Endothelial cell of umbilical vein (primary cell): ENCODE results near the gene EFCC1. TPM values are rescaled to one million over a fixed set of nuclear protein-coding genes. Genes with fewer than 3 reads are reported as not detected.

Experiments used
- BruUV-seq: library from RNA; stranded (reverse); fragments of 400-500 nt; replicated peaks from 2 replicates; lab custom pipeline; 2021; lab: Mats Ljungman, UMichigan
- CTCF ChIA-PET: fragments of 300-600, 350-600 bp; sonication (Branson Sonifier 250); formaldehyde crosslinking; loops from one replicate; lab custom pipeline; 2021; ENCODE audit warnings: antibody characterized with exemption, inconsistent platforms; lab: Charles Lee
- POLR2A ChIA-PET: fragments of 300-600, 350-600 bp; sonication (Branson Sonifier 250); formaldehyde crosslinking; loops from one replicate; lab custom pipeline; 2021; ENCODE audit warnings: antibody characterized with exemption, inconsistent platforms; lab: Charles Lee
- DNase-seq: peaks from one replicate; pipeline ENCODE4 v3.0.0-alpha.2; 2011; ENCODE audit warnings: low read depth, low spot score
- FAIRE-seq: peaks from 2 replicates; lab custom pipeline; 2011; peaks lifted over from hg19 to GRCh38; lab: Jason Lieb, UNC
- H2AFZ ChIP-seq: 2 replicates; pipeline ENCODE4 v1.6.0; 2012; ENCODE audit warnings: low read depth, low read length, control low read depth, inconsistent platforms
- H3K27ac ChIP-seq: 2 replicates; pipeline ENCODE4 v1.5.1; 2011; ENCODE audit warnings: low read depth, mild to moderate bottlenecking, control low read depth, low read length, moderate library complexity; ENCODE audit not compliant: insufficient read depth
- H3K27me3 ChIP-seq, 2 experiments: 2 replicates each; pipeline versions ENCODE4 v1.6.0 to v1.6.1; 2011; ENCODE audit warnings: low read length in 2 of 2, mixed read lengths in 1 of 2; ENCODE audit not compliant: control insufficient read depth in 2 of 2, insufficient read depth in 2 of 2
- H3K36me3 ChIP-seq, 2 experiments: 2 replicates in 1 of 2; 3 replicates in 1 of 2; pipeline ENCODE4 v1.5.1; 2011; ENCODE audit warnings: low read length in 2 of 2, mild to moderate bottlenecking in 1 of 2, moderate library complexity in 1 of 2; ENCODE audit not compliant: control insufficient read depth in 2 of 2, insufficient read depth in 2 of 2; ENCODE audit errors: extremely low read depth in 1 of 2
- H3K4me1 ChIP-seq: 3 replicates; pipeline ENCODE4 v1.5.1; 2011; ENCODE audit warnings: mild to moderate bottlenecking, low read length; ENCODE audit not compliant: control insufficient read depth, insufficient read depth; ENCODE audit errors: extremely low read depth
- H3K4me2 ChIP-seq: 2 replicates; pipeline ENCODE4 v1.6.1; 2011; ENCODE audit warnings: low read length, control low read depth, mixed read lengths; ENCODE audit not compliant: insufficient read depth
- H3K4me3 ChIP-seq, 3 experiments: fragments of 200-600 bp in 1 of 3; sonication (generic), shearing (Covaris generic) in 1 of 3; replicated peaks in 1 of 3; 2 replicates each; pipeline ENCODE4 v1.5.1; 2011 to 2016; ENCODE audit warnings: control low read depth in 3 of 3, low read length in 3 of 3, mild to moderate bottlenecking in 2 of 3, inconsistent platforms in 1 of 3, low read depth in 1 of 3, moderate library complexity in 1 of 3; ENCODE audit not compliant: insufficient read depth in 1 of 3
- H3K79me2 ChIP-seq: 2 replicates; pipeline ENCODE4 v1.6.0; 2012; ENCODE audit warnings: low read length, inconsistent platforms; ENCODE audit not compliant: control insufficient read depth, insufficient read depth
- H3K9ac ChIP-seq: replicated peaks from 2 replicates; pipeline ENCODE3; 2011; ENCODE audit warnings: low read length, control low read depth; ENCODE audit not compliant: insufficient read depth; ENCODE audit errors: extremely low read depth
- H3K9me1 ChIP-seq: replicated peaks from 3 replicates; pipeline ENCODE4 v1.6.0; 2011; ENCODE audit warnings: mild to moderate bottlenecking, low read length; ENCODE audit not compliant: control insufficient read depth, insufficient read depth; ENCODE audit errors: extremely low read depth
- H3K9me3 ChIP-seq: replicated peaks from 2 replicates; pipeline ENCODE4 v1.5.1; 2012; ENCODE audit warnings: low read length, inconsistent platforms; ENCODE audit not compliant: control insufficient read depth, insufficient read depth
- H4K20me1 ChIP-seq: replicated peaks from 2 replicates; pipeline ENCODE3; 2011; ENCODE audit warnings: mild to moderate bottlenecking, low read length; ENCODE audit not compliant: control insufficient read depth, insufficient read depth; ENCODE audit errors: extremely low read depth
- CTCF ChIP-seq, 2 donors: IDR thresholded peaks; 1 replicate in 1 of 2; 2 replicates in 1 of 2; pipeline ENCODE4 v1.5.1; 2011; ENCODE audit warnings: low read length in 2 of 2, mild to moderate bottlenecking in 2 of 2, moderate library complexity in 2 of 2, control low read depth in 1 of 2, inconsistent platforms in 1 of 2, low read depth in 1 of 2; ENCODE audit not compliant: insufficient read depth in 1 of 2; ENCODE audit errors: extremely low read depth in 1 of 2
- EZH2 ChIP-seq: IDR thresholded peaks from 2 replicates; pipeline ENCODE4 v1.6.1; 2012; ENCODE audit warnings: borderline replicate concordance, low read depth, mild to moderate bottlenecking, moderate library complexity, low read length, inconsistent platforms; ENCODE audit not compliant: severe bottlenecking
- FOS ChIP-seq: IDR thresholded peaks from 2 replicates; pipeline ENCODE4 v1.6.1; 2011; ENCODE audit warnings: mild to moderate bottlenecking, low read length, moderate library complexity, borderline replicate concordance; ENCODE audit not compliant: insufficient read depth
- GATA2 ChIP-seq: IDR thresholded peaks from 2 replicates; pipeline ENCODE4 v1.7.0; 2011; ENCODE audit warnings: low read depth, mild to moderate bottlenecking, moderate library complexity, mixed read lengths, low read length; ENCODE audit not compliant: insufficient read length, insufficient read depth
- JUN ChIP-seq: IDR thresholded peaks from 2 replicates; pipeline ENCODE4 v1.6.1; 2011; ENCODE audit warnings: borderline replicate concordance, low read depth; ENCODE audit not compliant: insufficient read length, insufficient read depth
- MAX ChIP-seq: IDR thresholded peaks from 2 replicates; pipeline ENCODE4 v1.6.1; 2011; ENCODE audit not compliant: insufficient read depth, insufficient read length
- MYC ChIP-seq: IDR thresholded peaks from one replicate; pipeline ENCODE4 v1.6.1; 2011; ENCODE audit warnings: mild to moderate bottlenecking, low read depth, low read length
- POLR2A ChIP-seq: IDR thresholded peaks from 2 replicates; pipeline ENCODE4 v1.6.1; 2012; ENCODE audit warnings: low read depth, mild to moderate bottlenecking, control low read depth, low read length
- POLR2AphosphoS5 ChIP-seq: IDR thresholded peaks from 2 replicates; pipeline ENCODE4 v1.6.1; 2012; ENCODE audit warnings: low read depth, mild to moderate bottlenecking, control low read depth, low read length, moderate library complexity; ENCODE audit not compliant: insufficient read depth
- dilution Hi-C: fragments of 300-500 bp; cut with MboI; formaldehyde crosslinking; loops from one replicate; pipeline ENCODE4 v1.15.0; 2019; ENCODE audit warnings: low sequenced_read_pairs; ENCODE audit not compliant: extremely low pct_ligation_motif_present
- intact Hi-C: fragments of 100-400 bp; cut with micrococcal nuclease; formaldehyde crosslinking; loops from one replicate; pipeline ENCODE4 v1.10.0; 2022
- polyA plus RNA-seq, 4 experiments: library from polyadenylated mRNA; depleted of rRNA in 3 of 4; stranded (reverse) in 3 of 4; unstranded in 1 of 4; fragments of >200 nt; gene quantifications; 2 replicates each; pipeline versions ENCODE4 v1.2.1 to v1.2.3, GENCODE V29; 2011 to 2012; ENCODE audit warnings: missing spikeins in 1 of 4
- total RNA-seq: library from RNA; stranded (reverse); gene quantifications from 2 replicates; pipeline ENCODE4 v1.2.3, GENCODE V29; 2021

EFCC1 gene
- total and polyA plus RNA-seq, 2 donors (not counting 3 experiments of a cell fraction or from before 2014, with no cell fraction given), result 0.73 to 1.3 TPM

GRCh38 chr3:129010310-129010956, 9.3 kb downstream of the EFCC1 start:
- dilution Hi-C loops, result no loop called here
- Histone ChIP-seq H3K27ac (no peak overlapping the region), H3K9me1 (no peaks in the 10 kb centered on the region), H3K4me2 (no peak overlapping the region), H3K27me3 (no peaks in the 10 kb centered on the region), H3K79me2 (no peaks in the 10 kb centered on the region), H4K20me1 (no peaks in the 10 kb centered on the region), H3K4me3 (no peak overlapping the region), H3K4me1 (peaks cover 17% of the 10 kb centered on the region), H3K9me3 (no peaks in the 10 kb centered on the region), H2AFZ (no peak overlapping the region), H3K9ac (no peak overlapping the region), H3K36me3 (no peaks in the 10 kb centered on the region)
- POLR2A ChIA-PET, result no interaction called here
- intact Hi-C loops, result no loop called here
- no peak for DNase-seq
- BruUV-seq, result no TSS peak
- TF ChIP-seq MYC, result no peak
- no peak for TF ChIP-seq MAX
- TF ChIP-seq GATA2, result no peak
- TF ChIP-seq POLR2AphosphoS5, result no peak
- TF ChIP-seq FOS, result no peak
- no peak for TF ChIP-seq CTCF (IDR thresholded peaks at IDR 0.05; ENCODE audit: extremely low read depth in 1 of 2, insufficient read depth in 1 of 2, low read depth in 1 of 2, low read length in 2 of 2)
- no peak for TF ChIP-seq POLR2A
- no peak for TF ChIP-seq EZH2
- TF ChIP-seq JUN, result no peak
- CTCF ChIA-PET, result no interaction called here
- no peak for FAIRE-seq
